GM18520 (cell line): ENCODE results near the gene FSTL3.

Experiments used
- ATAC-seq: cut with Tn5 transposase; IDR thresholded peaks from one replicate; pipeline ENCODE4 v1.9.1; 2021; ENCODE audit not compliant: unreplicated experiment

FSTL3 gene

DNA sequence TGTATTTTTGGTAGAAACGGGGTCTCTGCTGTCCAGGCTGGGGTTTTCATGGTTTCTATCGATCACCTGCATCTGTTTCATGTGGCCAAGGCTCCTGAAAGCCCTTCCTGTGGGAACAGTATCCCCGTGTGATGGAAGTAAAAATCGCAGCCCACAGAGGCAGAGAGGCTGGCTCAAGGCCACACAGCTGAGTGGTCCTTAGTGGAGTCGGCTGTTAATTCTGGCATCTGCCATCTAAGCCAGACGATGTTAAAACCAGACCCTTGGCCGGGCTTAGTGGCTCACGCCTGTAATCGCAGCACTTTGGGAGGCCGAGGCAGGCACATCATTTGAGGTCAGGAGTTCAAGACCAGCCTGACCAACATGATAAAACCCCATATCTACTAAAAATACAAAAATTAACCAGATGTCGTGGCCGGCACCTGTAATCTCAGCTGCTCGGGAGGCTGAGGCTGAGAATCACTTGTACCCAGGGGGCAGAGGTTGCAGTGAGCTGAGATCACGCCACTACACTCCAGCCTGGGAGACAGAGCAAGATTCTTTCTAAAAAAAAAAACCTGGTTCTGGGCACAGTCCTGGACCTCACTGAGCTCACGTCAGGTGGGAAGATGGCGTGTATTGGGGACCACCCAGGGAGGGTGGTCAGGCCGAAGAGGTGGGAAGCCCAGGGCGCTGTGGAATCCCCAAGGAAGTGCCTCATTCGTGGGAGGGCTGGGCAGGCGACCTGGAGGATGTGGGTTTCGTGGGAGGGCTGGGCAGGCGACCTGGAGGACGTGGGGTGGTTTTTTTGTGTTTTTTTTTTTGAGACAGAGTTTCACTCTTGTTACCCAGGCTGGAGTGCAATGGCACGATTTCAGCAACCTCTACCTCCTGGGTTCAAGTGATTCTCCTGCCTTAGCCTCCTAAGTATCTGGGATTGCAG is 56.2 kb downstream of the FSTL3 start:
- ATAC-seq, result no peak
